K562 (cell line): ENCODE measurements around the gene TRPM4. TPM values are rescaled to one million over a fixed set of nuclear protein-coding genes. Genes with fewer than 3 reads are reported as not detected.
A peak's percentile ranks its signal among the peaks of the same experiment; 100 is the strongest.

Experiments used
- ATAC-seq: fragments of 200-7000 bp; cut with Tn5 transposase; 3 replicates; pipeline ENCODE4 v1.9.1; 2020; ENCODE audit warnings: moderate library complexity
- BruUV-seq: library from RNA; stranded (reverse); fragments of 400-500 nt; replicated peaks from 2 replicates; lab custom pipeline; 2021; lab: Mats Ljungman, UMichigan
- CTCF ChIA-PET: fragments of 300-600 bp; formaldehyde crosslinking; extraction: SDS; loops from one replicate; lab custom pipeline; 2021; ENCODE audit warnings: low intra/inter-chr PET ratio; lab: Yijun Ruan, JAX
- POLR2A ChIA-PET: fragments of 300-600, 350-650 bp; sonication (Branson Sonifier 250); formaldehyde crosslinking; extraction: SDS; loops from one replicate; lab custom pipeline; 2021; ENCODE audit warnings: antibody characterized with exemption, inconsistent platforms; lab: Yijun Ruan, JAX
- DNase-seq, 4 experiments: peaks; one replicate each; pipeline versions ENCODE4 v3.0.0 to v3.0.0-alpha.2; 2011 to 2018; ENCODE audit warnings: low spot score in 3 of 4, mixed read lengths in 3 of 4; ENCODE audit errors: extremely low read depth in 1 of 4
- FAIRE-seq: peaks from 2 replicates; lab custom pipeline; 2011; peaks lifted over from hg19 to GRCh38; lab: Jason Lieb, UNC
- H2AFZ ChIP-seq: 2 replicates; pipeline ENCODE4 v1.6.0; 2011; ENCODE audit warnings: low read depth, low read length, control low read depth, inconsistent platforms
- H3K27ac ChIP-seq: fragments of 200-600 bp; 3 replicates; pipeline ENCODE4 v1.8.0; 2011; ENCODE audit warnings: low read depth, mild to moderate bottlenecking, control low read depth, inconsistent platforms, low read length, moderate library complexity, mixed read lengths; ENCODE audit errors: extremely low read depth
- H3K27me3 ChIP-seq, 2 experiments: fragments of 300-600 bp in 1 of 2; 2 replicates in 1 of 2; 3 replicates in 1 of 2; pipeline versions ENCODE4 v1.6.0 to v1.8.0; 2011; ENCODE audit warnings: inconsistent platforms in 2 of 2, low read length in 2 of 2, mild to moderate bottlenecking in 1 of 2, mixed read lengths in 1 of 2, moderate library complexity in 1 of 2; ENCODE audit not compliant: control insufficient read depth in 2 of 2, insufficient read depth in 2 of 2
- H3K36me3 ChIP-seq: fragments of 300-600 bp; 3 replicates; pipeline ENCODE4 v1.8.0; 2011; ENCODE audit warnings: mild to moderate bottlenecking, low read length, inconsistent platforms; ENCODE audit not compliant: control insufficient read depth, insufficient read depth
- H3K4me1 ChIP-seq, 2 experiments: fragments of 200-600 bp in 1 of 2; replicated peaks in 1 of 2; 2 replicates in 1 of 2; 3 replicates in 1 of 2; pipeline versions ENCODE4 v1.5.1 to v1.8.0; 2011; ENCODE audit warnings: inconsistent platforms in 2 of 2, low read length in 2 of 2, mild to moderate bottlenecking in 1 of 2, mixed read lengths in 1 of 2, moderate library complexity in 1 of 2; ENCODE audit not compliant: control insufficient read depth in 2 of 2, insufficient read depth in 2 of 2
- H3K4me2 ChIP-seq: 2 replicates; pipeline ENCODE4 v1.6.1; 2011; ENCODE audit warnings: low read length, control low read depth, inconsistent platforms, mixed read lengths; ENCODE audit not compliant: insufficient read depth
- H3K4me3 ChIP-seq: fragments of 200-600 bp; sonication (generic), shearing (Covaris generic); 2 replicates; pipeline ENCODE4 v1.5.1; 2016; ENCODE audit warnings: control low read depth, inconsistent platforms
- H3K79me2 ChIP-seq: fragments of 200-600 bp; 3 replicates; pipeline ENCODE4 v1.8.0; 2011; ENCODE audit warnings: low read length, inconsistent platforms; ENCODE audit not compliant: control insufficient read depth, insufficient read depth
- H3K9ac ChIP-seq, 2 experiments: 2 replicates each; pipeline versions ENCODE4 v1.6.0 to v1.6.1; 2011; ENCODE audit warnings: low read depth in 2 of 2, low read length in 2 of 2, control low read depth in 1 of 2, inconsistent platforms in 1 of 2, mild to moderate bottlenecking in 1 of 2, mixed read lengths in 1 of 2; ENCODE audit not compliant: insufficient read depth in 1 of 2
- H3K9me1 ChIP-seq: one replicate; pipeline ENCODE4 v1.6.0; 2011; ENCODE audit warnings: inconsistent platforms, mild to moderate bottlenecking, low read length, moderate library complexity; ENCODE audit not compliant: control insufficient read depth, insufficient read depth
- H3K9me3 ChIP-seq: replicated peaks from 2 replicates; pipeline ENCODE4 v1.5.1; 2011; ENCODE audit warnings: low read depth, low read length, inconsistent platforms; ENCODE audit not compliant: control insufficient read depth, insufficient read depth
- H4K20me1 ChIP-seq: replicated peaks from 2 replicates; pipeline ENCODE4 v1.6.1; 2011; ENCODE audit warnings: low read length, inconsistent platforms, mixed read lengths; ENCODE audit not compliant: control insufficient read depth, insufficient read depth
- REST ChIP-seq, 2 experiments: fragments of 450-650 bp; formaldehyde crosslinking in 1 of 2; IDR thresholded peaks; 2 replicates each; pipeline versions ENCODE4 v1.4.0 to v1.6.1; 2014 to 2020; ENCODE audit warnings: mild to moderate bottlenecking in 2 of 2, borderline replicate concordance in 1 of 2, low read depth in 1 of 2
- ZNF232 ChIP-seq: sonication (generic); formaldehyde crosslinking; IDR thresholded peaks from 2 replicates; pipeline ENCODE4 v1.8.0; 2022; ENCODE audit warnings: mild to moderate bottlenecking, missing genetic modification reagents
- WGBS: fragments of 100-300 bp; shearing (Covaris generic); methylation state at CpG from one replicate; pipeline ENCODE4 v1.1.6; 2016; ENCODE audit warnings: low coverage, mixed read lengths; ENCODE audit not compliant: insufficient coverage; ENCODE audit errors: missing lambda C conversion rate; 5-methylcytosine and 5-hydroxymethylcytosine counted together
- in situ Hi-C: fragments of 300-500 bp; cut with MboI; formaldehyde crosslinking; loops from 4 replicates; pipeline ENCODE4 v1.15.0; 2018; ENCODE audit warnings: inconsistent platforms, mixed read lengths
- intact Hi-C: fragments of 100-400 bp; cut with micrococcal nuclease; formaldehyde crosslinking; loops from 2 replicates; pipeline ENCODE4 v1.14.2; 2022
- polyA plus RNA-seq, 8 experiments: library from polyadenylated mRNA; depleted of rRNA in 4 of 8; stranded (reverse) in 5 of 8; unstranded in 3 of 8; fragments of >200 nt; fragmentation: Nextera tagmentation in 2 of 8; fragmentation: Illumina TruSeq in 1 of 8; extraction: Ambion mirVana in 2 of 8; extraction: Trizol in 1 of 8; gene quantifications; 2 replicates each; pipeline versions ENCODE4 v1.2.1 to v1.2.3, GENCODE V29; 2011 to 2014; ENCODE audit warnings: inconsistent platforms in 1 of 8, missing spikeins in 1 of 8
- total RNA-seq, 7 experiments: library from RNA; depleted of rRNA in 6 of 7; stranded (reverse); fragments of >200 nt in 6 of 7; fragmentation: Illumina TruSeq in 2 of 7; extraction: Trizol in 2 of 7; gene quantifications; 2 replicates each; pipeline versions ENCODE4 v1.2.1 to v1.2.3, GENCODE V29; 2011 to 2021; ENCODE audit warnings: low replicate concordance in 1 of 7
- TF ChIP-seq, protein P1 (sequence below): sonication (generic); formaldehyde crosslinking; IDR thresholded peaks from 2 replicates; pipeline ENCODE4 v1.8.1; 2022; ENCODE audit warnings: missing genetic modification reagents

The TRPM4 gene
- total and polyA plus RNA-seq, 9 of the 15 experiments (the other 6 are each of a cell fraction or from before 2014, with no cell fraction given) = 6.5 to 45.4 (median 15.2) TPM

DNA sequence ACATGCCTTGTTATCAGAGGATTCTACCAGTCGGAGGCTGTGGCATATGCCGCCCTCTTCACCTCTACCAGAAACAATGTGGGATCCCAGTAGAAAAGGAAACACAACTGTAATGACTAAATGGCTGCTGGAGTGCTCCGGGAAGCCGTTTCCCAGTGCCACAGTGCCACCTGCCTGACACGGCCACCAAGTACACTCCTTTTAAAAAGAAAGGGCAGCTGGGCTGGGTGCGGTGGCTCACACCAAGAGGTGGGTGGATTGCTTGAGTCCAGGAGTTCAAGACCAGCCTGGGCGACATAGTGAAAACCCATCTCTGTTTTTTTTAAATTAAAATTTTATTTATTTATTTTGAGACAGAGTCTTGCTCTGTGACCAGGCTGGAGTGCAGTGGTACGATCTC lies 67.3 kb downstream of the TRPM4 start (continued):
- TF ChIP-seq REST (IDR thresholded peaks at IDR 0.05; ENCODE audit: borderline replicate concordance) (peak; percentile 65; the same call in 1 of the 2 replicates), REST (CRISPR knock-in tag; IDR thresholded peaks at IDR 0.05; ENCODE audit: low read depth) (no peak)

- Histone ChIP-seq H3K4me3 (no peak overlapping the region), H3K4me1 (peaks cover 2 to 4% of the 10 kb centered on the region in 2 experiments; a peak in 2 of 5 replicates), H2AFZ (no peak overlapping the region), H3K9me1 (no peaks in the 10 kb centered on the region), H3K9me3 (no peaks in the 10 kb centered on the region), H3K79me2 (no peaks in the 10 kb centered on the region), H3K27me3 (peaks cover 5 to 15% of the 10 kb centered on the region in 2 experiments; a peak in 3 of 5 replicates), H3K4me2 (no peak overlapping the region), H3K36me3 (no peaks in the 10 kb centered on the region), H3K9ac (no peak overlapping the region; a peak in 1 of 4 replicates), H4K20me1 (no peaks in the 10 kb centered on the region), H3K27ac (no peak overlapping the region)
- TF ChIP-seq, protein P1, sequence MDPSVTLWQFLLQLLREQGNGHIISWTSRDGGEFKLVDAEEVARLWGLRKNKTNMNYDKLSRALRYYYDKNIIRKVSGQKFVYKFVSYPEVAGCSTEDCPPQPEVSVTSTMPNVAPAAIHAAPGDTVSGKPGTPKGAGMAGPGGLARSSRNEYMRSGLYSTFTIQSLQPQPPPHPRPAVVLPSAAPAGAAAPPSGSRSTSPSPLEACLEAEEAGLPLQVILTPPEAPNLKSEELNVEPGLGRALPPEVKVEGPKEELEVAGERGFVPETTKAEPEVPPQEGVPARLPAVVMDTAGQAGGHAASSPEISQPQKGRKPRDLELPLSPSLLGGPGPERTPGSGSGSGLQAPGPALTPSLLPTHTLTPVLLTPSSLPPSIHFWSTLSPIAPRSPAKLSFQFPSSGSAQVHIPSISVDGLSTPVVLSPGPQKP (CRISPR knock-in tag) = no peak
- no peak for TF ChIP-seq ZNF232 (CRISPR knock-in tag)
- intact Hi-C loops = loop anchor here (10.0 kb wide), 3 partner anchors 75 to 445 kb away; partner anchors contain the start of genes GYS1 and RUVBL2
- ChIA-PET POLR2A (no interaction called here), CTCF (no interaction called here)
- no TSS peak for BruUV-seq
- no peak for DNase-seq
- no peak for ATAC-seq
- FAIRE-seq = no peak
- WGBS = 31% methylated on average over 3 of the region's 3 CpGs
- in situ Hi-C loops = loop anchor here (10.0 kb wide), 1 partner anchor 435 kb away; no protein-coding TSS in a partner anchor
Measured at GRCh38 chr19:49229416-49229815, 71.8 kb downstream of the TRPM4 start.
